HepG2 (cell line): ENCODE measurements around the gene JADE3. TPM values are rescaled to one million over a fixed set of nuclear protein-coding genes. Genes with fewer than 3 reads are reported as not detected.

Experiments
- AGO1 ChIP-seq: fragments of 200-400 bp; formaldehyde crosslinking; IDR thresholded peaks from 2 replicates; pipeline ENCODE4 v1.6.1; 2017; ENCODE audit warnings: mild to moderate bottlenecking, low read depth, low read length, moderate library complexity; ENCODE audit not compliant: poor library complexity, severe bottlenecking
- BCL6 ChIP-seq: IDR thresholded peaks from 2 replicates; pipeline ENCODE4 v1.6.1; 2016; ENCODE audit warnings: missing genetic modification reagents, missing compliant biosample characterization
- CREM ChIP-seq, 2 experiments: sonication (generic) in 1 of 2; formaldehyde crosslinking in 1 of 2; IDR thresholded peaks; 2 replicates each; pipeline versions ENCODE4 v1.4.0 to v1.6.1; 2016 to 2020; ENCODE audit warnings: antibody characterized with exemption in 1 of 2, mild to moderate bottlenecking in 1 of 2, missing genetic modification reagents in 1 of 2
- FOXA1 ChIP-seq, 2 experiments: fragments of 450-650 bp in 1 of 2; sonication (generic) in 1 of 2; formaldehyde crosslinking in 1 of 2; IDR thresholded peaks; 2 replicates each; pipeline versions ENCODE4 v1.4.0 to v1.6.1; 2016 to 2020; ENCODE audit warnings: missing genetic modification reagents in 1 of 2
- HMG20A ChIP-seq: IDR thresholded peaks from 2 replicates; pipeline ENCODE4 v1.6.1; 2016; ENCODE audit warnings: borderline replicate concordance
- IKZF4 ChIP-seq: sonication (generic); formaldehyde crosslinking; IDR thresholded peaks from 2 replicates; pipeline ENCODE4 v1.5.1; 2020; ENCODE audit warnings: borderline replicate concordance, mild to moderate bottlenecking, low read depth, missing genetic modification reagents; ENCODE audit errors: not compliant biosample characterization
- JUNB ChIP-seq: sonication (generic); formaldehyde crosslinking; IDR thresholded peaks from 2 replicates; pipeline ENCODE4 v1.8.0; 2022; ENCODE audit warnings: missing genetic modification reagents, mild to moderate bottlenecking, borderline replicate concordance
- KDM3A ChIP-seq: IDR thresholded peaks from 2 replicates; pipeline ENCODE4 v1.6.1; 2018; ENCODE audit warnings: low read depth, missing compliant biosample characterization
- MIXL1 ChIP-seq: IDR thresholded peaks from 2 replicates; pipeline ENCODE4 v1.6.1; 2016
- NR2C2 ChIP-seq: sonication (generic); formaldehyde crosslinking; IDR thresholded peaks from 2 replicates; pipeline ENCODE4 v1.4.0; 2020; ENCODE audit warnings: missing genetic modification reagents, mild to moderate bottlenecking, moderate library complexity, borderline replicate concordance
- RARA ChIP-seq: IDR thresholded peaks from 2 replicates; pipeline ENCODE4 v1.6.1; 2016; ENCODE audit warnings: missing genetic modification reagents, missing compliant biosample characterization
- RCOR2 ChIP-seq: IDR thresholded peaks from 2 replicates; pipeline ENCODE4 v1.6.1; 2016; ENCODE audit warnings: missing biosample characterization, missing genetic modification reagents
- THAP9 ChIP-seq: sonication (generic); formaldehyde crosslinking; IDR thresholded peaks from 2 replicates; pipeline ENCODE4; 2020; ENCODE audit warnings: missing genetic modification reagents, mild to moderate bottlenecking, borderline replicate concordance
- ZBTB39 ChIP-seq: sonication (generic); formaldehyde crosslinking; IDR thresholded peaks from 2 replicates; pipeline ENCODE4 v1.5.0; 2020; ENCODE audit warnings: missing genetic modification reagents
- ZKSCAN8 ChIP-seq: IDR thresholded peaks from 2 replicates; pipeline ENCODE4 v1.6.1; 2016; ENCODE audit warnings: borderline replicate concordance, missing genetic modification reagents, missing compliant biosample characterization
- ZNF333 ChIP-seq: sonication (generic); formaldehyde crosslinking; IDR thresholded peaks from 2 replicates; pipeline ENCODE4 v1.4.0; 2020; ENCODE audit warnings: mild to moderate bottlenecking, missing genetic modification reagents, borderline replicate concordance
- ZNF451 ChIP-seq: sonication (generic); formaldehyde crosslinking; IDR thresholded peaks from 2 replicates; pipeline ENCODE4 v1.5.0; 2020; ENCODE audit warnings: mild to moderate bottlenecking, missing genetic modification reagents
- ZNF629 ChIP-seq: sonication (generic); formaldehyde crosslinking; conservative IDR thresholded peaks from 2 replicates; pipeline ENCODE4 v1.5.0; 2020; ENCODE audit warnings: missing genetic modification reagents
- polyA plus RNA-seq, 8 experiments: library from polyadenylated mRNA; depleted of rRNA in 3 of 8; stranded (reverse) in 7 of 8; unstranded in 1 of 8; fragments of >200 nt; fragmentation: Illumina TruSeq in 4 of 8; extraction: Trizol in 4 of 8; gene quantifications; 2 replicates each; pipeline versions ENCODE4 v1.2.1 to v1.2.3, GENCODE V29; 2011 to 2016; ENCODE audit warnings: low read depth in 4 of 8, missing spikeins in 1 of 8, mixed read lengths in 1 of 8; ENCODE audit not compliant: insufficient read depth in 1 of 8
- total RNA-seq, 5 experiments: library from RNA; depleted of rRNA; stranded (reverse); fragments of >200 nt; fragmentation: Illumina TruSeq; extraction: Trizol; gene quantifications; 2 replicates each; pipeline ENCODE4 v1.2.3, GENCODE V29; 2016; ENCODE audit warnings: low read depth in 1 of 5
- TF ChIP-seq, protein P1 (sequence below): IDR thresholded peaks from 2 replicates; pipeline ENCODE4 v1.6.1; 2012; ENCODE audit warnings: inconsistent platforms
- TF ChIP-seq, protein P2 (sequence below): sonication (generic); formaldehyde crosslinking; IDR thresholded peaks from 2 replicates; pipeline ENCODE4 v1.8.0; 2022; ENCODE audit warnings: mild to moderate bottlenecking, missing genetic modification reagents; ENCODE audit not compliant: insufficient replicate concordance
- TF ChIP-seq, protein P3 (sequence below): IDR thresholded peaks from 2 replicates; pipeline ENCODE4 v1.6.1; 2012; ENCODE audit warnings: low read depth, low read length, improper control_type of control experiment

Gene JADE3
- total and polyA plus RNA-seq, 2 of the 13 experiments (the other 11 are each of a cell fraction or from before 2014, with no cell fraction given) = 7.7 to 7.8 TPM

DNA sequence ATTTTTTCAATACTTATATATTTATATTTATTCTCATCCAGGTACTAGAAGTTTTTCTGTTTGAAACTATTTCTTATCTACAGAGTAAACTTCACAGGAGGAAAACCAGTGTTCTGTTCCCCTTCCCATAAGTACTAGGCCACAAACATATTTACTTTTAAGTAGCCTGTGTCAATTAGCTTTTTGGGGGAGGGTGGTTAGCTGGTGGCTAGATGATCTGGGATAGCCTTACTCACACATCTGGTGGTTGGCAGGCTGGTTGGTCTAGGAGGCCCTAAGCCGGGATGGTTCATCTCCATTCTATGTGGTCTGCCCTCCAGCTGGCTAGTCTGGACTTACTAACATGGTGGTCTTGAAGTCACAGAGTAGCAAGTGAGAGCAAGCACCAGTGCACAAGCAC lies 6.2 kb downstream of the JADE3 start (continued):
- TF ChIP-seq NR2C2 (CRISPR knock-in tag) = no peak
- TF ChIP-seq RARA (CRISPR knock-in tag) = peak; percentile 44; the same call in 1 of the 2 replicates
- TF ChIP-seq AGO1 = no peak
- 0 out of 2 replicates have a peak, but pooled peaks have one; percentile 17 for TF ChIP-seq MIXL1 (CRISPR knock-in tag)
- TF ChIP-seq, protein P1, sequence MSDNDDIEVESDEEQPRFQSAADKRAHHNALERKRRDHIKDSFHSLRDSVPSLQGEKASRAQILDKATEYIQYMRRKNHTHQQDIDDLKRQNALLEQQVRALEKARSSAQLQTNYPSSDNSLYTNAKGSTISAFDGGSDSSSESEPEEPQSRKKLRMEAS = 0 out of 2 replicates have a peak, but pooled peaks have one; percentile 19
- peak; percentile 37; the same call in 1 of the 2 replicates for TF ChIP-seq CREM (IDR thresholded peaks at IDR 0.05)
- TF ChIP-seq CREM (CRISPR knock-in tag; IDR thresholded peaks at IDR 0.05) = no peak
- peak; percentile 43; the same call in 1 of the 2 replicates for TF ChIP-seq ZKSCAN8 (CRISPR knock-in tag)
- TF ChIP-seq BCL6 (CRISPR knock-in tag) = peak; percentile 77
- no peak for TF ChIP-seq IKZF4
- TF ChIP-seq, protein P2, sequence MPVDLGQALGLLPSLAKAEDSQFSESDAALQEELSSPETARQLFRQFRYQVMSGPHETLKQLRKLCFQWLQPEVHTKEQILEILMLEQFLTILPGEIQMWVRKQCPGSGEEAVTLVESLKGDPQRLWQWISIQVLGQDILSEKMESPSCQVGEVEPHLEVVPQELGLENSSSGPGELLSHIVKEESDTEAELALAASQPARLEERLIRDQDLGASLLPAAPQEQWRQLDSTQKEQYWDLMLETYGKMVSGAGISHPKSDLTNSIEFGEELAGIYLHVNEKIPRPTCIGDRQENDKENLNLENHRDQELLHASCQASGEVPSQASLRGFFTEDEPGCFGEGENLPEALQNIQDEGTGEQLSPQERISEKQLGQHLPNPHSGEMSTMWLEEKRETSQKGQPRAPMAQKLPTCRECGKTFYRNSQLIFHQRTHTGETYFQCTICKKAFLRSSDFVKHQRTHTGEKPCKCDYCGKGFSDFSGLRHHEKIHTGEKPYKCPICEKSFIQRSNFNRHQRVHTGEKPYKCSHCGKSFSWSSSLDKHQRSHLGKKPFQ (CRISPR knock-in tag) = no peak
- TF ChIP-seq ZNF451 = no peak
- TF ChIP-seq RCOR2 (CRISPR knock-in tag) = 0 out of 2 replicates have a peak, but pooled peaks have one; percentile 15
- TF ChIP-seq ZNF629 (CRISPR knock-in tag) = no peak
- TF ChIP-seq JUNB (CRISPR knock-in tag) = no peak
- TF ChIP-seq, protein P3, sequence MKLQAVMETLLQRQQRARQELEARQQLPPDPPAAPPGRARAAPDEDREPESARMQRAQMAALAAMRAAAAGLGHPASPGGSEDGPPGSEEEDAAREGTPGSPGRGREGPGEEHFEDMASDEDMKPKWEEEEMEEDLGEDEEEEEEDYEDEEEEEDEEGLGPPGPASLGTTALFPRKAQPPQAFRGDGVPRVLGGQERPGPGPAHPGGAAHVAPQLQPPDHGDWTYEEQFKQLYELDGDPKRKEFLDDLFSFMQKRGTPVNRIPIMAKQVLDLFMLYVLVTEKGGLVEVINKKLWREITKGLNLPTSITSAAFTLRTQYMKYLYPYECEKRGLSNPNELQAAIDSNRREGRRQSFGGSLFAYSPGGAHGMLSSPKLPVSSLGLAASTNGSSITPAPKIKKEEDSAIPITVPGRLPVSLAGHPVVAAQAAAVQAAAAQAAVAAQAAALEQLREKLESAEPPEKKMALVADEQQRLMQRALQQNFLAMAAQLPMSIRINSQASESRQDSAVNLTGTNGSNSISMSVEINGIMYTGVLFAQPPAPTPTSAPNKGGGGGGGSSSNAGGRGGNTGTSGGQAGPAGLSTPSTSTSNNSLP = no peak
- no peak for TF ChIP-seq KDM3A (CRISPR knock-in tag)
- peak; percentile 25; the same call in 1 of the 2 replicates for TF ChIP-seq HMG20A
- peak; percentile 84 for TF ChIP-seq FOXA1 (IDR thresholded peaks at IDR 0.05)
- peak; percentile 92 for TF ChIP-seq FOXA1 (CRISPR knock-in tag; IDR thresholded peaks at IDR 0.05)
- no peak for TF ChIP-seq ZBTB39 (CRISPR knock-in tag)
- no peak for TF ChIP-seq THAP9 (CRISPR knock-in tag)
- no peak for TF ChIP-seq ZNF333
